HepG2 (cell line): ENCODE data around the gene PFKL. TPM values are rescaled to one million over a fixed set of nuclear protein-coding genes. Genes with fewer than 3 reads are reported as not detected.
A peak's percentile ranks its signal among the peaks of the same experiment; 100 is the strongest.

Experiments used
- ATAC-seq: fragments of 200-7000 bp; cut with Tn5 transposase; 3 replicates; pipeline ENCODE4 v1.9.1; 2020; ENCODE audit warnings: mild to moderate bottlenecking, moderate library complexity
- BruUV-seq: library from RNA; stranded (reverse); fragments of 400-500 nt; replicated peaks from 2 replicates; lab custom pipeline; 2021; lab: Mats Ljungman, UMichigan
- CTCF ChIA-PET: fragments of 300-600 bp; formaldehyde crosslinking; extraction: SDS; loops from one replicate; lab custom pipeline; 2021; ENCODE audit warnings: low total read pairs, inconsistent platforms, low intra/inter-chr PET ratio; lab: Yijun Ruan, JAX
- POLR2A ChIA-PET: fragments of 350-600 bp; sonication (Branson Sonifier 250); formaldehyde crosslinking; loops from one replicate; lab custom pipeline; 2020; ENCODE audit warnings: antibody characterized with exemption, inconsistent platforms; lab: Yijun Ruan, JAX
- DNase-seq: peaks from one replicate; pipeline ENCODE4 v3.0.0-alpha.2; 2015; ENCODE audit warnings: low spot score
- FAIRE-seq: peaks from 3 replicates; lab custom pipeline; 2011; peaks lifted over from hg19 to GRCh38; lab: Jason Lieb, UNC
- H2AFZ ChIP-seq: one replicate; pipeline ENCODE4 v1.6.1; 2011; ENCODE audit warnings: low read length, inconsistent platforms
- H3K27ac ChIP-seq: fragments of 300-600 bp; 3 replicates; pipeline ENCODE4 v1.8.0; 2011; ENCODE audit warnings: mixed run types, mild to moderate bottlenecking, mixed read lengths, low read length, inconsistent platforms; ENCODE audit not compliant: insufficient read depth; ENCODE audit errors: extremely low read length
- H3K27me3 ChIP-seq, 2 experiments: fragments of 200-600 bp in 1 of 2; 2 replicates in 1 of 2; 3 replicates in 1 of 2; pipeline versions ENCODE4 v1.6.0 to v1.8.0; 2011; ENCODE audit warnings: low read length in 2 of 2, mild to moderate bottlenecking in 2 of 2, moderate library complexity in 2 of 2, inconsistent platforms in 1 of 2; ENCODE audit not compliant: insufficient read depth in 2 of 2, control insufficient read depth in 1 of 2
- H3K36me3 ChIP-seq, 2 experiments: fragments of 200-600 bp in 1 of 2; replicated peaks in 1 of 2; 2 replicates in 1 of 2; 3 replicates in 1 of 2; pipeline versions ENCODE4 v1.5.1 to v1.8.0; 2011; ENCODE audit warnings: low read length in 2 of 2, inconsistent platforms in 1 of 2; ENCODE audit not compliant: insufficient read depth in 2 of 2, control insufficient read depth in 1 of 2
- H3K4me1 ChIP-seq: 2 replicates; pipeline ENCODE4 v1.5.1; 2012; ENCODE audit warnings: low read length, inconsistent platforms; ENCODE audit not compliant: insufficient read depth
- H3K4me2 ChIP-seq: 2 replicates; pipeline ENCODE4 v1.6.0; 2011; ENCODE audit warnings: low read depth, low read length, inconsistent platforms
- H3K4me3 ChIP-seq, 3 experiments: fragments of 200-600 bp in 1 of 3; sonication (generic), shearing (Covaris generic) in 1 of 3; replicated peaks in 1 of 3; 2 replicates each; pipeline ENCODE4 v1.5.1; 2011 to 2016; ENCODE audit warnings: low read length in 3 of 3, inconsistent platforms in 2 of 3, low read depth in 2 of 3, mild to moderate bottlenecking in 2 of 3, control low read depth in 1 of 3, mixed read lengths in 1 of 3; ENCODE audit not compliant: insufficient read depth in 1 of 3
- H3K79me2 ChIP-seq: one replicate; pipeline ENCODE4 v1.6.1; 2011; ENCODE audit warnings: low read length, inconsistent platforms; ENCODE audit not compliant: insufficient read depth
- H3K9ac ChIP-seq: 2 replicates; pipeline ENCODE4 v1.6.0; 2011; ENCODE audit warnings: mild to moderate bottlenecking, low read depth, low read length, inconsistent platforms; ENCODE audit not compliant: insufficient read depth
- H3K9me3 ChIP-seq: 2 replicates; pipeline ENCODE4 v1.5.1; 2012; ENCODE audit warnings: mild to moderate bottlenecking, low read length
- H4K20me1 ChIP-seq: 2 replicates; pipeline ENCODE4 v1.6.0; 2011; ENCODE audit warnings: inconsistent platforms, mild to moderate bottlenecking, low read length, moderate library complexity; ENCODE audit not compliant: insufficient read depth
- ZFX ChIP-seq: sonication (generic); formaldehyde crosslinking; IDR thresholded peaks from 2 replicates; pipeline ENCODE4 v1.4.0; 2020; ENCODE audit warnings: mild to moderate bottlenecking, low read depth, missing genetic modification reagents, moderate library complexity
- ZNF546 ChIP-seq: sonication (generic); formaldehyde crosslinking; conservative IDR thresholded peaks from 2 replicates; pipeline ENCODE4 v1.8.1; 2023; ENCODE audit warnings: mild to moderate bottlenecking, missing genetic modification reagents
- WGBS: methylation state at CpG from one replicate; pipeline ENCODE4 v1.1.6; 2017; ENCODE audit warnings: low lambda C conversion rate; 5-methylcytosine and 5-hydroxymethylcytosine counted together
- in situ Hi-C: cut with HindIII; loops from 2 replicates; pipeline ENCODE4 v1.10.0; 2017; ENCODE audit warnings: low pct_unique_long_range_greater_than_20kb; ENCODE audit not compliant: extremely low pct_ligation_motif_present
- intact Hi-C: fragments of 100-400 bp; cut with micrococcal nuclease; formaldehyde crosslinking; loops from one replicate; pipeline ENCODE4 v1.10.0; 2022; ENCODE audit not compliant: unreplicated experiment
- polyA plus RNA-seq, 8 experiments: library from polyadenylated mRNA; depleted of rRNA in 3 of 8; stranded (reverse) in 7 of 8; unstranded in 1 of 8; fragments of >200 nt; fragmentation: Illumina TruSeq in 4 of 8; extraction: Trizol in 4 of 8; gene quantifications; 2 replicates each; pipeline versions ENCODE4 v1.2.1 to v1.2.3, GENCODE V29; 2011 to 2016; ENCODE audit warnings: low read depth in 4 of 8, missing spikeins in 1 of 8, mixed read lengths in 1 of 8; ENCODE audit not compliant: insufficient read depth in 1 of 8
- total RNA-seq, 5 experiments: library from RNA; depleted of rRNA; stranded (reverse); fragments of >200 nt; fragmentation: Illumina TruSeq; extraction: Trizol; gene quantifications; 2 replicates each; pipeline ENCODE4 v1.2.3, GENCODE V29; 2016; ENCODE audit warnings: low read depth in 1 of 5
- TF ChIP-seq, protein P1 (sequence below): sonication (generic); formaldehyde crosslinking; IDR thresholded peaks from 2 replicates; pipeline ENCODE4 v1.5.1; 2020; ENCODE audit warnings: mild to moderate bottlenecking, missing genetic modification reagents, moderate library complexity

Gene PFKL
- total and polyA plus RNA-seq, 2 of the 13 experiments (the other 11 are each of a cell fraction or from before 2014, with no cell fraction given): 92.8 to 106 TPM

DNA sequence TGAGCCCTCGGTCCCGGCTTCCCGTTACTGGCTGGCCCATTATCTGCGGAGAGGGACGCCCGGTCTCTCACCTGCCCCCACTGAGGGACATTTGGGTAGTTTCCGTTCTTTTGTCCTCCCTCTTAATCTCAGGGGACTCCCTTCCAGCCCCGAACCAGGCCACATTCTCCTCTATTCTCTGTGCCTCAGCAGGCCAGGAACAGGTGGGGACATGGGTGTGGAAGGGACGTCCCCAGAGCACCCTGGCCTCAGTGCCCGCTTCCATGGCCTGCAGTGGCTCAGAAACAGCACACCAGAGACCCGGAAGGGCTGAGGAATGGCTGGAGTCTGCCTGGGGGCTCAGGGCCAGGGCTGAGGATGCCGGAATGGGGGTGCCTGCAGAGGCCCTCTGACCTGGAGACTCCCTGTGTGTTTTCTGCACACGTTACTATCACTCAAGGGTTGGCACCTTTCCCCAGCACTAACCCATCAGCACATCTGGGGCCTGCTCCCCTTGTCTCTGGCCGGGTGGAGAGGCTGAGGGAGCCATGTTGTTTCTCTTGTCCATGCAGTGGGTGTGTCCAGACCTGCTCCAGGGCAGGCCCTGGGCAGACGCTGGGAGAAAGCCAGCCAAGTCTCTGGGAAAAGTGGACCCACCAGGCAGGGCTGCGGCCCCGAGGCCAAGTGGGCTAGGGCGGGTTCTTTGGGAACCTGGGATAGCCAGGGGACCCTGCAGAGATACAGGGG is 28.1 kb upstream of the PFKL start:
- CTCF ChIA-PET: no interaction called here
- POLR2A ChIA-PET: no interaction called here
- no peaks in the 10 kb centered on the region for H3K9me3 ChIP-seq
- DNase-seq: no peak
- H2AFZ ChIP-seq: peak overlapping the region; percentile 29
- H3K4me2 ChIP-seq: no peak overlapping the region; the same call in 1 of the 2 replicates
- H3K27me3 ChIP-seq: no peaks in the 10 kb centered on the region
- intact Hi-C loops (no loop called here), in situ Hi-C loops (no loop called here)
- no peak for TF ChIP-seq ZNF546
- TF ChIP-seq, protein P1, sequence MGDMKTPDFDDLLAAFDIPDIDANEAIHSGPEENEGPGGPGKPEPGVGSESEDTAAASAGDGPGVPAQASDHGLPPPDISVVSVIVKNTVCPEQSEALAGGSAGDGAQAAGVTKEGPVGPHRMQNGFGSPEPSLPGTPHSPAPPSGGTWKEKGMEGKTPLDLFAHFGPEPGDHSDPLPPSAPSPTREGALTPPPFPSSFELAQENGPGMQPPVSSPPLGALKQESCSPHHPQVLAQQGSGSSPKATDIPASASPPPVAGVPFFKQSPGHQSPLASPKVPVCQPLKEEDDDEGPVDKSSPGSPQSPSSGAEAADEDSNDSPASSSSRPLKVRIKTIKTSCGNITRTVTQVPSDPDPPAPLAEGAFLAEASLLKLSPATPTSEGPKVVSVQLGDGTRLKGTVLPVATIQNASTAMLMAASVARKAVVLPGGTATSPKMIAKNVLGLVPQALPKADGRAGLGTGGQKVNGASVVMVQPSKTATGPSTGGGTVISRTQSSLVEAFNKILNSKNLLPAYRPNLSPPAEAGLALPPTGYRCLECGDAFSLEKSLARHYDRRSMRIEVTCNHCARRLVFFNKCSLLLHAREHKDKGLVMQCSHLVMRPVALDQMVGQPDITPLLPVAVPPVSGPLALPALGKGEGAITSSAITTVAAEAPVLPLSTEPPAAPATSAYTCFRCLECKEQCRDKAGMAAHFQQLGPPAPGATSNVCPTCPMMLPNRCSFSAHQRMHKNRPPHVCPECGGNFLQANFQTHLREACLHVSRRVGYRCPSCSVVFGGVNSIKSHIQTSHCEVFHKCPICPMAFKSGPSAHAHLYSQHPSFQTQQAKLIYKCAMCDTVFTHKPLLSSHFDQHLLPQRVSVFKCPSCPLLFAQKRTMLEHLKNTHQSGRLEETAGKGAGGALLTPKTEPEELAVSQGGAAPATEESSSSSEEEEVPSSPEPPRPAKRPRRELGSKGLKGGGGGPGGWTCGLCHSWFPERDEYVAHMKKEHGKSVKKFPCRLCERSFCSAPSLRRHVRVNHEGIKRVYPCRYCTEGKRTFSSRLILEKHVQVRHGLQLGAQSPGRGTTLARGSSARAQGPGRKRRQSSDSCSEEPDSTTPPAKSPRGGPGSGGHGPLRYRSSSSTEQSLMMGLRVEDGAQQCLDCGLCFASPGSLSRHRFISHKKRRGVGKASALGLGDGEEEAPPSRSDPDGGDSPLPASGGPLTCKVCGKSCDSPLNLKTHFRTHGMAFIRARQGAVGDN (CRISPR knock-in tag): 0 out of 2 replicates have a peak, but pooled peaks have one; percentile 16
- TF ChIP-seq ZFX (CRISPR knock-in tag): peak; percentile 24; the same call in 1 of the 2 replicates
- no peak overlapping the region for H3K27ac ChIP-seq
- no peak for FAIRE-seq
- peaks cover 12% of the 10 kb centered on the region for H3K4me1 ChIP-seq
- no peak overlapping the region for H3K9ac ChIP-seq
- BruUV-seq: no TSS peak
- peak; percentile 45 for ATAC-seq
- no peaks in the 10 kb centered on the region for H3K36me3 ChIP-seq
- H3K79me2 ChIP-seq: no peaks in the 10 kb centered on the region
- 61% methylated on average over 13 of the region's 18 CpGs for WGBS
- no peaks in the 10 kb centered on the region for H4K20me1 ChIP-seq
- no peak overlapping the region; a peak in 1 of 6 replicates for H3K4me3 ChIP-seq
